Measurements from ENCODE around the gene GTPBP8. TPM values are rescaled to one million over a fixed set of nuclear protein-coding genes. Genes with fewer than 3 reads are reported as not detected.

GTPBP8 gene
- 14.4 and 17.4 TPM in 2 replicates for total RNA-seq (2013; cell fraction: nucleolus; rRNA removed)
- total RNA-seq (2014; rRNA removed) (16.8 and 25.6 TPM in 2 replicates), total RNA-seq (2014; rRNA removed; fragmentation: Illumina TruSeq; extraction: Trizol) (12.7 and 13.6 TPM in 2 replicates), total RNA-seq (2021) (10.8 and 14.0 TPM in 2 replicates), polyA plus RNA-seq (2011; rRNA removed) (15.3 and 22.6 TPM in 2 replicates), polyA plus RNA-seq (2014; fragmentation: Illumina TruSeq; extraction: Trizol) (10.3 and 11.9 TPM in 2 replicates), polyA plus RNA-seq (2014; fragmentation: Nextera tagmentation; extraction: Ambion mirVana) (10 to 100 TPM; 18.8 to 29.0 TPM), polyA plus RNA-seq (2014; rRNA removed) (15.3 and 20.3 TPM in 2 replicates), polyA plus RNA-seq (2016; fragmentation: Nextera tagmentation; extraction: Ambion mirVana) (10 to 100 TPM; 13.6 to 19.0 TPM), polyA minus RNA-seq (2011; rRNA and poly(A)+ RNA removed) (6.5 and 16.8 TPM in 2 replicates), Bru-seq, nascent RNA (percentile 78 among the genes with signal in this experiment), BruChase-seq, experiment 1, labeled RNA remaining after a 6-hour chase (percentile 63 among the genes with signal in this experiment), BruChase-seq, experiment 2, labeled RNA remaining after a 2-hour chase (percentile 67 among the genes with signal in this experiment)
- 6.0 TPM for polyA plus RNA-seq (2011; ENCODE audit: low read depth)
- polyA plus RNA-seq (2011; cell fraction: cytosol; rRNA removed): 23.9 and 32.5 TPM in 2 replicates
- 12.3 and 19.7 TPM in 2 replicates for polyA plus RNA-seq (2011; cell fraction: nucleus; rRNA removed)
- polyA plus RNA-seq (2012): 11.9 and 12.3 TPM in 2 replicates
- polyA minus RNA-seq (2011; cell fraction: cytosol; rRNA and poly(A)+ RNA removed): 6.8 and 8.3 TPM in 2 replicates
- 10.2 and 23.1 TPM in 2 replicates for polyA minus RNA-seq (2011; cell fraction: nucleus; rRNA and poly(A)+ RNA removed)
- long read RNA-seq, experiment 1, transcript GTPBP8-203 (6 exons, 1,360 nt): major isoform, 18 of 23 reads
- long read RNA-seq, experiment 1, partial matches to known transcripts: 1 of 23 reads
- long read RNA-seq, experiment 1, other reads (novel, unspliced or antisense): 2 of 23 reads
- long read RNA-seq, experiment 2, transcript GTPBP8-202 (5 exons, 1,787 nt): minor isoform, 9 of 119 reads
- long read RNA-seq, experiment 2, transcript GTPBP8-203 (6 exons, 1,360 nt): major isoform, 71 of 119 reads
- long read RNA-seq, experiment 2, transcript GTPBP8-207 (5 exons, 715 nt): minor isoform, 5 of 119 reads
- long read RNA-seq, experiment 2, partial matches to known transcripts: 21 of 119 reads
- long read RNA-seq, experiment 2, other reads (novel, unspliced or antisense): 11 of 119 reads

DNA sequence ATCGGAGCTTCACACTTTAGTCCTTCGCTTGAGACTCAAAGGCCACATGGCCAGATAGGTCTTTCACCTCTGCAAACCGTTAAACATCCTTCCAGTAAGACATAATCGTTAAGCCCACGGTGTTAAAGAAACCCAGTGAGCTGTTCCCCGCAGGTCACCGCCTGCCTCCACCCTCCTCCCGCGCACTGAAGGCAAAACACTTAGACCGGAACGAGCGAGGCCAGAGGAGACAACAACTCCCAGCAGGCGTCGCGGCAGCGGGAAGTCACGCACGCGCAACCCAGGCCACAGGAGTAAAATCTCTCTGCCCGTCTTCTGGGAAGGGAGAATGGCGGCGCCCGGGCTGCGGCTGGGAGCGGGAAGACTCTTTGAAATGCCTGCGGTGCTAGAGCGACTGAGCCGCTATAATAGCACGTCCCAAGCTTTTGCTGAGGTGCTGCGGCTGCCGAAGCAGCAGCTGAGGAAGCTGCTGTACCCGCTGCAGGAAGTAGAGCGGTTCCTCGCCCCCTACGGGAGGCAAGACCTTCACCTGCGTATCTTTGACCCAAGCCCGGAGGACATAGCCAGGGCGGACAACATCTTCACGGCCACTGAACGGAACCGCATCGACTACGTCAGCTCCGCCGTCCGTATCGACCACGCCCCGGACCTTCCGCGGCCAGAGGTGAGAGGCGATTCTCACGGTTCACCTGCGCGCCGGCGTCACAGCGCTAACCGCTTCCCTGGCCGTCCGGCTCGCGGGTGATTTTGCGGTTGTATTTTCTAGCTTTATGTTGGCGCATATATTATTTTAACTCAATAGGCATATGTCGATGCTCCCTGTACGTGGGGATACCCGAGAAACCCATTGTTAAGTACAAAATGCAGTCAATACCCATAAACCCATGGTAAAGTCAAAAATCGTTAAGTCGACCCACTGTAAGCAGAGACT lies at the start of gene GTPBP8:
TSS of gene GTPBP8 (plus strand) at position 313 of the 931 bp plus-strand sequence. CDS start at position 329, 16 bp downstream.
- Histone ChIP-seq H3K79me2 (ENCODE audit: control insufficient read depth, insufficient read depth, low read length) (peaks cover 24% of the 10 kb centered on the region), H3K4me3 (peak within 1 kb of the TSS; percentile 69), H3K4me2 (ENCODE audit: control insufficient read depth, insufficient read depth) (peak within 1 kb of the TSS; percentile 69), H3K27me3 (replicated peaks in 1 of 2; ENCODE audit: control insufficient read depth in 2 of 2, insufficient read depth in 2 of 2, low read length in 1 of 2) (no peaks in the 10 kb centered on the region), H3K4me1 (ENCODE audit: control insufficient read depth, insufficient read depth, low read length) (peaks cover 6% of the 10 kb centered on the region), H4K20me1 (ENCODE audit: control insufficient read depth, insufficient read depth) (no peaks in the 10 kb centered on the region), H2AFZ (ENCODE audit: control insufficient read depth, low read depth, low read length) (peak within 1 kb of the TSS; percentile 99), H3K9me3 (replicated peaks; ENCODE audit: control insufficient read depth, insufficient read depth, low read length) (no peaks in the 10 kb centered on the region), H3K36me3 (ENCODE audit: control insufficient read depth in 2 of 2, insufficient read depth in 2 of 2, low read length in 1 of 2) (no peaks in the 10 kb centered on the region), H3K9ac (ENCODE audit: control insufficient read depth, insufficient read depth, low read length) (peak within 1 kb of the TSS; percentile 94), H3K27ac (ENCODE audit: control insufficient read depth, insufficient read depth) (peak within 1 kb of the TSS; percentile 90)
- POLR2A ChIA-PET: interaction anchor here (1.4 to 3.1 kb wide), 4 partner anchors 10 to 28 kb away, joined by 4 to 21 read pairs (median 12); a partner anchor contains a TSS
- DNase-seq (ENCODE audit: low read depth, low spot score) (peak; percentile 69), FAIRE-seq (peak; percentile 95), ATAC-seq (peak; percentile 94)
- 2% methylated on average over 70 of the region's 70 CpGs for WGBS (ENCODE audit: insufficient coverage, insufficient replicate concordance, low lambda C conversion rate, missing lambda C conversion rate)
- in situ Hi-C loops (cut with MboI) (no loop called here), intact Hi-C loops (cut with micrococcal nuclease; ENCODE audit: unreplicated experiment) (loop anchor here (2.0 kb wide), 1 partner anchor 28 kb away; a partner anchor contains a TSS)
- CTCF ChIA-PET: interaction anchor here (0.7 to 5.3 kb wide), 6 partner anchors 10 to 257 kb away, joined by 3 to 39 read pairs (median 5); no protein-coding TSS in a partner anchor
- RAD21 ChIA-PET (ENCODE audit: unreplicated experiment): interaction anchor here (0.5 to 3.3 kb wide), 11 partner anchors 10 to 694 kb away, joined by 3 to 24 read pairs (median 4); a partner anchor contains a TSS
- SMC1A ChIA-PET (ENCODE audit: uncharacterized antibody, unreplicated experiment): interaction anchor here (1.0 to 3.9 kb wide), 13 partner anchors 10 to 408 kb away, joined by 3 to 25 read pairs (median 5); a partner anchor contains a TSS
- BruUV-seq (replicated peaks): TSS peak; percentile 92
- TF ChIP-seq TARDBP (IDR thresholded peaks at IDR 0.05; ENCODE audit: borderline replicate concordance) (peak; percentile 34; the same call in 1 of the 2 replicates), CTCF (IDR thresholded peaks at IDR 0.05 in 2 of 3, conservative IDR thresholded peaks at IDR 0.05 in 1 of 3; ENCODE audit: control insufficient read depth in 2 of 3, extremely low read depth in 1 of 3, insufficient read depth in 1 of 3, low read depth in 3 of 3, low read length in 3 of 3) (no peak), ZNF207 (IDR thresholded peaks at IDR 0.05; ENCODE audit: borderline replicate concordance) (no peak; the same call in 1 of the 2 replicates), MLLT1 (IDR thresholded peaks at IDR 0.05) (peak; percentile 79; the same call in 1 of the 2 replicates), CREM (IDR thresholded peaks at IDR 0.05; ENCODE audit: low read depth) (peak; percentile 71; the same call in 1 of the 2 replicates), SIN3A (IDR thresholded peaks at IDR 0.05; ENCODE audit: low read depth, low read length) (peak; percentile 35; the same call in 1 of the 2 replicates), NFYA (IDR thresholded peaks at IDR 0.05; ENCODE audit: borderline replicate concordance, low read depth, low read length) (no peak), NRF1 (conservative IDR thresholded peaks at IDR 0.05; ENCODE audit: low read depth, low read length) (peak; percentile 63), JUND (IDR thresholded peaks at IDR 0.05; ENCODE audit: low read depth, low read length) (no peak)
- TF ChIP-seq, protein P1, sequence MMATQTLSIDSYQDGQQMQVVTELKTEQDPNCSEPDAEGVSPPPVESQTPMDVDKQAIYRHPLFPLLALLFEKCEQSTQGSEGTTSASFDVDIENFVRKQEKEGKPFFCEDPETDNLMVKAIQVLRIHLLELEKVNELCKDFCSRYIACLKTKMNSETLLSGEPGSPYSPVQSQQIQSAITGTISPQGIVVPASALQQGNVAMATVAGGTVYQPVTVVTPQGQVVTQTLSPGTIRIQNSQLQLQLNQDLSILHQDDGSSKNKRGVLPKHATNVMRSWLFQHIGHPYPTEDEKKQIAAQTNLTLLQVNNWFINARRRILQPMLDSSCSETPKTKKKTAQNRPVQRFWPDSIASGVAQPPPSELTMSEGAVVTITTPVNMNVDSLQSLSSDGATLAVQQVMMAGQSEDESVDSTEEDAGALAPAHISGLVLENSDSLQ (IDR thresholded peaks at IDR 0.05): 0 out of 2 replicates have a peak, but pooled peaks have one; percentile 4

All from GM12878 (cell line).